Posterior vena cava (tissue), 2 donors: ENCODE measurements around the gene ALDH18A1. TPM values are rescaled to one million over a fixed set of nuclear protein-coding genes. Genes with fewer than 3 reads are reported as not detected.

Experiments
- DNase-seq: peaks from one replicate; pipeline ENCODE4 v3.0.0-alpha.2; 2020; ENCODE audit warnings: low spot score
- intact Hi-C, 2 donors: fragments of 100-400 bp; cut with DNase I; formaldehyde crosslinking; loops; one replicate each; pipeline versions ENCODE4 v1.14.1 to v1.14.2; 2022 to 2023
- total RNA-seq, 2 donors: library from RNA; stranded (reverse); fragmentation: NEBNext Ultra II Directional; extraction: Animal tissue kit (Norgen Biotek cat#: 25700); gene quantifications; one replicate each; pipeline ENCODE4 v1.2.1, GENCODE V29; 2021
- donor health status: DM: yes; HTN: yes; CAD: no.
- donor health status: DM: yes; HTN: yes; CAD: no.

Gene ALDH18A1
- total RNA-seq, 2 donors from 2014 or later: 36.6 to 43.9 TPM

DNA sequence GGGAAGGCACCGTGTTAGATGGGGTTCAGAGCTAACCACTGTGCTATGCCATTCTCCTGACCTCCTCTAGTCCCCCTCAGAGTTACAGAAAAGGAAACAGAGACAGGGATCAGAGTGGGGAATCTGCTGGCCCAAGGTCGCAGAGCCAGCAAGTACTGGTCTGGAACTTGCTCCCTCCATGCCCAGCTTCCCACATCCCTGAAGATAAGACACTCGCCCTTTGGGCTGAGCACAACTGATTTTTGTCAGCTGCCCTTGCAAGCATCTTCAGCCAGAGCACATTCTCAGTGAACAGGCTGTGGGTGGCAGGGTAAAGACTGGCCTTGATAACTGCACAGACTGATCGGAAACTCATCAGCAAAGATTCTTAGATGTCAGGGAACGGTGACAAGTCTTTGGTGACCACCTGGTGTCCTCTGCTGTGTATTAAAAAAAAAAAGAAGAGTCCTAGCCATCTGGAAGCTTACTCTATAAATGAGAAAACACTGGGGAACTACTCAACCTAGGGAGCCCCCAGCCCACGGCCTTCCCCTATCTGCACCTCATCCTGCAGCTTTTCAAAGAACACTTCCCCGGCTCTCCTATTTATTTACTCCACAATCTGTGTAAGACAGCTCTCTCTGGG lies 94.1 kb downstream of the ALDH18A1 start:
- DNase-seq: no peak
- intact Hi-C loops: no loop called here

DNA sequence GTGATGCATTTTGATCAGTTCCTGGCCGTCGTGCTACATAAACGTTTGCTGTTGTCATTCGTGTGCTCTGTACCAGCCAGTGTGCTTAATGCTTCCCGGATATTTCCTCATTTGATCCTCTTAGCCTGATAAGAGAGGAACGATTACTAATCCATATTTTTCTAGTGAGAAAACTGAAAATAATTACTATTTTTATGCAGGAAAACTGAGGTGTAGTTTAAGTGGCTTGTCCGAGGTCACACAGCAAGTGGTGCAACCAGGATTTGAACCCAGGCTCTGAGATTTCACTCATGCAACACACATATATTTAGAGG lies 94.7 kb downstream of the ALDH18A1 start:
- DNase-seq: no peak
- intact Hi-C loops: no loop called here

DNA sequence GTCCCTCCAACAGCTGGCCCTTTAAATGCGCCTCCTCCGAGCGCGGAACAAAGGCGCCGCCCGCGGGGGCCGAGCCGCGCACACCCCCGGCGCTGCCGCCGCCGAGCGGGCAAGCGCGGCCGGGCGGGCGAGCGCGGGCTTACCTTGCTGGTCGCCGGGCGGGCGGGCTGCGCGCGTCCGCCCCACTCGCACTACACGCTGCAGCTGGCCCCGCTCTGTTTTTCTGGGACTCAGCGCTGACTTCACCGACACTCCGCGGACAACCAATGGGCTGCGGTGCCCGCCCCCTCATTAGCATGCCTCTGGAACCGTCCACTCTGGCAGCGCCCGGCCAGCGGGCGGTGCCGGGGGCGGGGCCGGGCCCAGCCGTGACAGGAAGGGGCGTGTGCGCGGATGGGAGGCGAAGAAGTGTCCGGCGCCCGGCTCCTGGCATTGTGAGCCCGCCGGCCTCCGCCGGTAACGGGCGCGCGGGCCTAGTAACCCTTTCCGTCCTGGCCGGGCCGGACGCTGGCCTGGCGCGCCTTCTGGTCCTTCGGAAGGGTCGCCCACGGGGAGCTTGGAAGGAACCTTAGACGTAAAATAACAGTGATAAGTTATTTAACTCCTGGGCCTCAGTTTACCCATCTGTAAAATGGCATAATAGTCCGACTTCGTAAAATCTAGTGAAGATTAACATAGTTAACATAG lies 95.2 kb downstream of the ALDH18A1 start, which contains the start of gene SORBS1:
TSS of gene SORBS1 (minus strand) at position 195 of the 687 bp plus-strand sequence. CDS start 120,236 bp downstream, outside the sequence.
- DNase-seq: peak; percentile 98
- intact Hi-C loops: no loop called here

DNA sequence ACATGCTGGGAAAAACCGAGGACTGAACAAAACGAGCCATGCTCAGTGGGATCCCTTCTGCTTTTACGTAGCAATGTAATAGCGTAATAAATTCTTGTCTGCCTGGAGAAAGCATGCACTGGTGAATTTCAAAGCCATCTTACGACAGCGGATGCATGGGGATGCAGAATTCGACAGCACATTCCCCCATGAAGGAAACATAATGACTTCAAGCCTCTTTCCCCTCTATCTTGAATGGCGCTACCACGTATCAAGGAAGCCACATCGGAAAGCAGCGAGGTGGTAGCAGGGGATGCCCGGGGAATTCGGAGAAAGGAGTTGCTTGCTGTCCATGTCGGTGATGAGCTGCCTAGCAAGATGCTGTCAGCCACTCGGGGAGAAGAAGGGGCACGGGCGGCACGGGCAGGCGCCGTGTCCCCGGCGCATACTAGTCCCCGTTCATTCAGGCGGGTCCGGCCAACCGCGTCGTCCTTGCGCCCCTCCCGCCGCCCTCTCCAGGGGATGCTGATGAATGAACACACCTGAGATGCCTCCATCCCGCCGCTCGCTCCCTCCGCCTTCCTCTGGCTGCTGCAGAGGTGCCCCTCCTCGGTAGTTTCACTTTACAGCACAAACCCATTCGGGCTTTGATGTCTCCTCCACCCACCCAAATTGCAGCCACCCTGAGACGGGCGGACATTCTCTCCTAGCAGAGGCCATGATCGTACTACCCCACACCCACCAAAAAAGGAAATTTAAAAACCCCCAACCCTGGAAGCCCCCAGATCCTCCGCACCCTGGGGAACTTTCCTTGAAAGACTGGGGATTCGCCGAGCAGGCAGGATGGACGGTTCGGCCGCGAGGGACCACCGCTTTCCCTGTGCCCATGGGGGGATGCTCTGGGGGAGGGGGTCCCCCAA lies 96.0 kb downstream of the ALDH18A1 start:
- peak; percentile 85 for DNase-seq
- intact Hi-C loops: no loop called here

DNA sequence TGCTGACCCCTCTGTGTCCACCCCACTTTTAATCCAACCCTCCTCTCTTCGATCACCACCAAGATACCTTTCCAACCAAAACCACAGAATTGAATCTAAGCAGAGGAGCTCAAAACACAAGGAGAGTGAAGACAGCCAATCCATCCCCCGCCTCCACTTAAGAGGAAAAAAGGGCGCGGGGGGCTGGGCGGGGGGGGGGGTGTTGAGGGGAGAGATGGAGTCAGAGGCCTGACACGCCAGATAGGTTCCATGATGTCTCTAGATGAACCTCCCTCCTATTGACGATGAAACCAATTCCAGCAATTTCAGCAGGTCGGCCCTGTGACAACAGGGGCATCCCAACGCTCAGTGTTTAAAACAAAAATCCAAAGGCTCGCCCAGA lies 96.6 kb downstream of the ALDH18A1 start:
- intact Hi-C loops: loop anchor here in 1 of 2 donors (5.0 to 10.0 kb wide), 2 partner anchors 65 to 128 kb away; no protein-coding TSS in a partner anchor
- no peak for DNase-seq

DNA sequence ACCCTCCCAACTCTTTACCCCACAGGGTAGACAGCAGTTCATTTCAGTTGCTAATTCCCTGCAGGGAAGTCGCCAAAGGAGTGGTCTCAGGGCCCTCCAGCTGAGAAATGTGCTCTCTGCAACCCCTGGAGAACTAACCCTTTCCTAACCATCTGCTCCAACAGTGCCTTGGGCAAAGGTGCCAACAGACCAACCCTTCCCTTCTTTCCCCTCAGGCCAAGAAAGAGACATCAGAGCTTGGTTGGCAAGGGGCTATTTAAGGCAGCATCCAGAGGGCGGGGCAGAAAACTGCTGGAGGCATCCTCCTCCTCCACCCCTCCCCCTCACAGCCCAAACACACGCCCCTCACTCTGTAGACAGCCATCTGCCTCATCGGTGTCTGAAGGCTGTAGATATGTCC lies 97.0 kb downstream of the ALDH18A1 start:
- DNase-seq: no peak
- intact Hi-C loops: loop anchor here in 1 of 2 donors (5.0 to 10.0 kb wide), 2 partner anchors 65 to 127 kb away; no protein-coding TSS in a partner anchor

DNA sequence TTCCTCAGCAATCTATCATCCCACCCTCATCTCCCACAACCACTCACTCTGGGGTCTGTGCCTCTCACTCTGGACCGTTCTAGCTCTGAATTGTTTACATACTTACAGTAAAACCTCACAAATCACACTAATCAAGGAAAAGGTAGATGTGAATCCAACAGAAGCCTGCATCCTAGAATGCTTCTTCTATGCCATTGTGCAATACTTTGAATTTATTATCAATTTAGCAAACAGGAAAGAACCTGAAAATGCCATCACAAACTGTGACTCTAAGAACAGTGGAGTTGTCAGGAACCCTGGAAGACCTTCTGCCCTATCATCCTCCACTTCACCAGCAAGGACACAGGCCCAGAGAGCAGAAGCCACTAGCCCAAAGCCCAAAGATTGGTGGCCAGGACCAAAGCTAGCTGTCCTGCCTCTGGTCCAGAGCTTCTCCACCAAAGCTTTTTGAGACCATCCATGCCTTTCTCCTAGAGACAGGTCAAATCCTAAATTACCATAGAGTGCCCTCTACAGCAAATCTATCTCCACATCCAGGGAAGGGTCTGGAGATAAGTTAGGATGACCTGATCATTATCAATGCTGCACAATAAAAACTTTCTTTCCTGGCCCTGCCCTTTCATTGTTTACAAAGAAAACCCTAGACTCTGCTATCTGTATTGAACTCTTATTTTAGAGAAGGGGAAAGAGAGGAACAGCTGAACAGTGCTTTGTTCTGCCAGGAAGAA lies 97.8 kb downstream of the ALDH18A1 start:
- DNase-seq: no peak
- intact Hi-C loops: loop anchor here in 1 of 2 donors (5.0 to 10.0 kb wide), 2 partner anchors 64 to 126 kb away; no protein-coding TSS in a partner anchor

DNA sequence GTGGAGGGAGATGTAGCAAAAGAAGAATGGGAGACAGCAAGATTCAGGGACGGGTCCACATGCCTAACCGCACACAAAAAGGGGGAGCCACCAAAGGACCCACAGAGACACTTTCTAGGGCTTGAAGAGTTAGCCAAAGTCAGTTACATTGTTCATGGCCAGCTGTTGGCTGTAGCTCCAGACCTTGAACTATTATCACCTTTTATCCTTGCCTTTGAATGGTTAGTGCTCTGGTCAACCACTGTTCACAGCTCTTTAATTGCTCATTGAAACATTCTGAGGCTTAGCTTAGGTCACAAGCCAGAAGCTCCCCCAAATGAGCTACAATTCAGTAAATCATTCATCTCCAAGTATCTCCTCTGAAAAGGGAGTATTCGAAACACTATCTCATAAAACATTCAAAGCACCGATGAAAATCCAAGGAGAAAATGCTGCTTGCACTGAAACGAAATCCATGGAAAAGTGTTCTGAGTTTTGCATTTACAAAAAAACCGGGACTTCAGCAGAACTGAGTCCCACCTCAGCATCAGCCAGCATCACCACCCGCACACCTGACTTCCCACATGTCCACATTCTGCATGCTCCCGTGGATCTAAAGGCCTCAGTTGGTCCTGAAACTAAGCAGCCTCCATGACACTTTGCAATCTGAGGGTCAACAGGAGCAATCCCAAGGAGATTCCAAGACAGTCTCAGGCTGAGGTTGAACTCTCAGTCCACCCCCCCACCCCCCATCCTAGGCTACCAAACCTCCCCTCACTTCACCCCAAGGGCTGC lies 99.3 kb downstream of the ALDH18A1 start:
- intact Hi-C loops: loop anchor here in 1 of 2 donors (5.0 to 10.0 kb wide), 2 partner anchors 62 to 125 kb away; no protein-coding TSS in a partner anchor
- DNase-seq: no peak

Other genes with a start within 250 kb of the ALDH18A1 start
- 1,000 to 10,000 TPM; 1,013 to 1,390 TPM for gene SORBS1, start 95.3 kb downstream of the ALDH18A1 start, total RNA-seq
- 10 to 100 TPM; 25.4 to 26.9 TPM for gene TCTN3, start 37.2 kb upstream of the ALDH18A1 start, total RNA-seq
- 10 to 100 TPM; 62.5 to 92.9 TPM for gene ENTPD1, start 99.5 kb upstream of the ALDH18A1 start, total RNA-seq